Measurements from ENCODE around the gene DPP9. TPM values are rescaled to one million over a fixed set of nuclear protein-coding genes. Genes with fewer than 3 reads are reported as not detected.

The DPP9 gene
- total RNA-seq, 1 donor from 2014 or later, result 111 TPM

- DNase-seq (peak; percentile 42), ATAC-seq (ENCODE audit: low read depth) (peak; percentile 68)
- TF ChIP-seq CTCF (IDR thresholded peaks at IDR 0.05), result no peak
- H3K9me3 Mint-ChIP-seq, result no peaks in the 10 kb centered on the region
- peaks cover 4% of the 10 kb centered on the region for H3K4me1 Mint-ChIP-seq
- peaks cover 3% of the 10 kb centered on the region for H3K27me3 Mint-ChIP-seq
- POLR2A ChIA-PET, result interaction anchor here (5.5 kb wide), 1 partner anchor 61 kb away, joined by 27 read pairs; the partner anchor contains the start of gene FEM1A
- CTCF ChIA-PET, result interaction anchor here (1.2 kb wide), 1 partner anchor 59 kb away, joined by 3 read pairs; no protein-coding TSS in a partner anchor
- H3K27ac Mint-ChIP-seq, result no peak overlapping the region
- no peak overlapping the region for H3K4me3 Mint-ChIP-seq
- no peaks in the 10 kb centered on the region for H3K36me3 Mint-ChIP-seq (ENCODE audit: low read depth)
- intact Hi-C loops (cut with micrococcal nuclease), result loop anchor here (5.0 kb wide), 1 partner anchor 122 kb away; no protein-coding TSS in a partner anchor
These were observed 7.1 kb upstream of the DPP9 start for GRCh38 chr19:4730740-4731171.

- DNase-seq (no peak), ATAC-seq (ENCODE audit: low read depth) (no peak)
- intact Hi-C loops (cut with micrococcal nuclease), result no loop called here
- Mint-ChIP-seq H3K27ac (no peak overlapping the region), H3K27me3 (peaks cover 8% of the 10 kb centered on the region), H3K4me3 (no peak overlapping the region), H3K36me3 (ENCODE audit: low read depth) (peaks cover 9% of the 10 kb centered on the region), H3K4me1 (peaks cover 17% of the 10 kb centered on the region), H3K9me3 (no peaks in the 10 kb centered on the region)
- POLR2A ChIA-PET, result interaction anchor here (0.7 to 5.5 kb wide), 2 partner anchors 62 to 139 kb away, joined by 3 to 27 read pairs; partner anchors contain the start of genes FEM1A and PLIN3
- no peak for TF ChIP-seq CTCF (IDR thresholded peaks at IDR 0.05)
- CTCF ChIA-PET, result interaction anchor here (0.6 to 1.1 kb wide), 2 partner anchors 81 to 114 kb away, joined by 3 to 4 read pairs; no protein-coding TSS in a partner anchor
These were observed 5.2 kb upstream of the DPP9 start for GRCh38 chr19:4728871-4729270.

GRCh38 chr19:4722671-4723594 is 709 bp downstream of the DPP9 start:
- ChIA-PET CTCF (interaction anchor here (2.4 kb wide), 1 partner anchor 68 kb away, joined by 8 read pairs; the partner anchor contains the start of gene FEM1A), POLR2A (no interaction called here)
- peak overlapping the region; percentile 98 for H3K4me3 Mint-ChIP-seq
- H3K27ac Mint-ChIP-seq, result peak overlapping the region; percentile 91
- TF ChIP-seq CTCF (IDR thresholded peaks at IDR 0.05), result no peak
- H3K9me3 Mint-ChIP-seq, result no peaks in the 10 kb centered on the region
- no peak for ATAC-seq (ENCODE audit: low read depth)
- H3K27me3 Mint-ChIP-seq, result peaks cover 7% of the 10 kb centered on the region
- peaks cover 40% of the 10 kb centered on the region for H3K36me3 Mint-ChIP-seq (ENCODE audit: low read depth)
- peak; percentile 19 for DNase-seq
- H3K4me1 Mint-ChIP-seq, result peaks cover 46% of the 10 kb centered on the region
- intact Hi-C loops (cut with micrococcal nuclease), result loop anchor here (1.0 to 5.0 kb wide), 5 partner anchors 84 to 961 kb away; partner anchors contain the start of genes APBA3, HDGFL2, MRPL54 and SAFB

GRCh38 chr19:4721196-4721595 is 2.4 kb downstream of the DPP9 start:
- Mint-ChIP-seq H3K4me1 (peaks cover 46% of the 10 kb centered on the region), H3K36me3 (ENCODE audit: low read depth) (peaks cover 56% of the 10 kb centered on the region), H3K27me3 (peaks cover 7% of the 10 kb centered on the region), H3K27ac (peak overlapping the region; percentile 46), H3K9me3 (no peaks in the 10 kb centered on the region), H3K4me3 (peak overlapping the region; percentile 63)
- TF ChIP-seq CTCF (IDR thresholded peaks at IDR 0.05), result no peak
- intact Hi-C loops (cut with micrococcal nuclease), result loop anchor here (5.0 kb wide), 4 partner anchors 249 to 959 kb away; partner anchors contain the start of genes APBA3, HDGFL2, MRPL54 and SAFB
- ATAC-seq (ENCODE audit: low read depth) (no peak), DNase-seq (no peak)
- ChIA-PET CTCF (interaction anchor here (2.4 kb wide), 1 partner anchor 70 kb away, joined by 8 read pairs; the partner anchor contains the start of gene FEM1A), POLR2A (interaction anchor here (0.6 to 1.3 kb wide), 2 partner anchors 70 to 108 kb away, joined by 3 to 4 read pairs; partner anchors contain the start of gene FEM1A)

Data from activated B cell treated with CpG ODN at 0.5 μM for 24 hours (primary cell).